IPS-NIHi11 (cell line): ENCODE results near the gene NR3C2.

Source experiments
- DNase-seq: peaks from one replicate; pipeline ENCODE4 v3.0.0; 2012; ENCODE audit warnings: mixed read lengths, low spot score

Gene NR3C2

GRCh38 chr4:148441986-148442831 lies at the start of gene NR3C2:
Gene NR3C2 (minus strand): TSS chr4:148442414.
- DNase-seq = peak; percentile 96

GRCh38 chr4:148487181-148487580 lies 45.0 kb upstream of the NR3C2 start:
- DNase-seq = no peak

- no peak for DNase-seq
Observed at GRCh38 chr4:148481636-148482035, 39.4 kb upstream of the NR3C2 start.

GRCh38 chr4:148477276-148477675 lies 35.1 kb upstream of the NR3C2 start:
- no peak for DNase-seq

- no peak for DNase-seq
Observed at GRCh38 chr4:148469938-148470337, 27.7 kb upstream of the NR3C2 start.

DNA sequence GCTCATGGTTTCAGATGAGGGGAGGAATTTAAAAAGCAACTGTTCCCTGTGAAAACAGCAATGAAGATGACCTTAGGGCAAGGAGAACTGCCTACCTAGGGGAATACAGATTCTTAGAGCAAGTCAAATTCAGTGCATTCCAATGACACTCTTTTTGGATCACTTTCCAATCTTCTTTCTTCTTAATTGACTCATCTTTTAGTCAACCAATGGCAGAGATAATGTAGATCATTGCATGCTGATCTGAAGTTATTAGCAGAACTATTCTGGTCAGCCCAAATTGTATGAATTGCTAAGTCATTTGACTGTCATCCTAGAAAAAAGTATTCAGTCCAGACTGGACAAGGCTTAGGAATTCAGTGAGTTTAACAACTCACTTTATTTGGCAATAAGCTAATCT lies 12.6 kb upstream of the NR3C2 start:
- no peak for DNase-seq

DNA sequence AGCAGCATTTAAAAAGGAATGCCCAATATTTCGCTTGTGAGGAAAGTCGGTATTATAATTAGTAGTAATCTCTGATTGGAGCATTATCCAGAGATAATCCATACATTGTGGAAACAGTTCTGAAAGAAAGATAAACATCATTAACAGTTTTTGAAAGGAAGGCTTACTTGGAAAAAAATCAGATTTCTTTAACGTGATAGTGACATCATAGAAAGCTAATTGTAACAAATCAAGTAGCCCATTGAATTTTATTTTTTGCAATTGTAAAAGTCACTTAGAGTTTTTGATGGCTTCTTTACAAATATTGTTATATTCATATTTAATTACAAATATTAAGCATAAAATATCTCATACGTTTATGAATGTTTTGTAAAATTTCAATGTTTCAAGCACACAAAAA lies 11.6 kb upstream of the NR3C2 start:
- no peak for DNase-seq

- DNase-seq = no peak
Observed at GRCh38 chr4:148452970-148453369, 10.8 kb upstream of the NR3C2 start.

DNA sequence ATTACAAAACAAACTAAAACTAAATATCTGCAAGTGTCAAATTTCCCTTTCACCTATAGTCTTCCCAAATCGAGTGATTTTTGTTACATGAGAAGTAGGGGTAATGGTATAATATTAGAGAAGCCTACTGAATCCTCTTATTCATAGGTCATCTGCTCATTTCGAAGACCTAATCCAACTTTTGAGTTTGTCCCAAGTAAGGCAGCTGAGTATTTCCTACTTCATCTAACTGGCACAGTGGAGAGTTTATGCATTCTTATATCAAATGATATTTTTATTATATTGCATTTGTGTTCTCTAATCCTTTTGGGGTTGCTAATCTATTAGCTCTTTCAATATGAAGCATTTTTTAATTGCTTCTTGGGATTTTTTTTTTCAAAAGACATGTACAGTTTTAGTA lies 7.7 kb upstream of the NR3C2 start:
- DNase-seq = no peak

- no peak for DNase-seq
Observed at GRCh38 chr4:148448141-148448540, 5.9 kb upstream of the NR3C2 start.

GRCh38 chr4:148447681-148448080 lies 5.5 kb upstream of the NR3C2 start:
- DNase-seq = no peak

GRCh38 chr4:148445860-148446330 lies 3.7 kb upstream of the NR3C2 start:
- no peak for DNase-seq

DNA sequence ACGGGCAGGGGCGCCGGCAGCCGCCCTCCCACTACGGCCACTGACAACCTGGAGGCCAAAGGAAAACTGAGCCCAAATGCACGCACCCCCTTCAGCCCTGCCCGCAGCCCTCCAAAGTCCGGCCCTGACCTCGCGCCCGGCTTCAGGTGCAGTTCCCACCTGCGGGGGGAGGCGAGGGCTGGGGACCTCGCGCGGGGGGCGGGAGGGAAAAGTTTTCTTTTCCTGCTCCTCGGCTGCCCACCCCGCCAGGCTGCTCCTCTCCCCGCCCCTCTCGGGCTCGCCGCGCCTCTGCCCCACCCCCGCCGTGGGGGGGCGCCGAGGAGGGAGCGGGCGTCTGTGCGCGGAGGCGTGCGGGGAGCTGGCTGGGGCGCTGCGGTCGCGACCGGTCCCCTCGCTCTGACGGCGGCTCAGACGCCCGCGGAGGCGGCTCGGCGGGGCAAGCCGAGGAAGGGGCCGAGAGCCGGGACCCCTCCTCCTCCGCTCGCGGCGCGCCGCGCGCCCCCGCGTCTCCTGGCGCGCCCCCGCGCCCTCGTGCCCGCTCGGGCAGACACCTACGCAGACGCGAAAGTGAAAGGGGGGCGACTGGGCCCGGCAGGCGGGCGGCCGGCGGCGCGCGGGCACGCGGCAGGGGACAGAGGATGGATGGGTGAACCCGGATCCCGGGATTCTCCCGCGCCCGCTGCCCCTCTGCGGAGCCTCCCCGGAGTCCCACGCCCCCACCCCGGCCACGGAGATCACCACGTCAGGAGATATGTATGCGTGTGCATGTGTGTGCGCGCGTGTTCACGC lies 3.1 kb upstream of the NR3C2 start:
- DNase-seq = peak; percentile 82

DNA sequence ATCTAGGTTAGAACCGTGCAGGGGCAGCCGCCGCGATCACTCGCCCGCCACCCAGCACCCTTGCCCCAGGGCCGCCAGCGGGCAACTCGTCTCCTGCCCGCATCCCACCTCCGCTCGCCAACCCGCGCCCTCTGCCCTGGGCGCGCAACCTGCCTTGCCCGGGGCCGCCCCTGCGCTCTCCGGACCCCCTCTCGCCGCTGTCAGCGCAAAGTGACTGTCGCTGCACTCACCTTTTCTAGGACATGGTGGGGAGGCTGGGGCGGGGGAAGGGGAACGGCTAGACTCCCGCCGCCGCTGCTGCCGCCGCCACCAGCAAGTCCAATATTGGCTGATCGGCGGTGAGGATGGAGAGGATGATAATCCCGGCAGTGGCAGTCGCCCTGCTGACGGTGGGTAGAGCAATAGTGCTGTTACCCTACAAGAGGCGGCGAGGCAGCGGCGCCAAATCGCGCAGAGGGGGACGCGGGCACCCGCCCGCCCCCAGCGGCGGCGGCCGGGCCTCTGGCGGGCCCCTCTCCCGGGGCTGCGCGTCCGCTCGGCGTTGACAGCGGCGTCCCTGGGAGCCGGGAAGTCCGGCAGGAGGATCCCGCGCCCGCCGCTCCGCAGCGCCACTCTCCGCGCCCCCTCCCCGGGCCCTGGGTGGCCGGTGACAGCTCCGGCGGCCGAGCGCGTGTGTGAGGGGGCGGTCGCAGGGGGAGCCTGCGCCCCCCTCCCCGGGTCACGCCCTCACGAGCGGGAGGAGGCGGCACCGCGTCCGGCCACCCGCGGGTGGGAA lies 2.3 kb upstream of the NR3C2 start:
- DNase-seq = peak; percentile 41

DNA sequence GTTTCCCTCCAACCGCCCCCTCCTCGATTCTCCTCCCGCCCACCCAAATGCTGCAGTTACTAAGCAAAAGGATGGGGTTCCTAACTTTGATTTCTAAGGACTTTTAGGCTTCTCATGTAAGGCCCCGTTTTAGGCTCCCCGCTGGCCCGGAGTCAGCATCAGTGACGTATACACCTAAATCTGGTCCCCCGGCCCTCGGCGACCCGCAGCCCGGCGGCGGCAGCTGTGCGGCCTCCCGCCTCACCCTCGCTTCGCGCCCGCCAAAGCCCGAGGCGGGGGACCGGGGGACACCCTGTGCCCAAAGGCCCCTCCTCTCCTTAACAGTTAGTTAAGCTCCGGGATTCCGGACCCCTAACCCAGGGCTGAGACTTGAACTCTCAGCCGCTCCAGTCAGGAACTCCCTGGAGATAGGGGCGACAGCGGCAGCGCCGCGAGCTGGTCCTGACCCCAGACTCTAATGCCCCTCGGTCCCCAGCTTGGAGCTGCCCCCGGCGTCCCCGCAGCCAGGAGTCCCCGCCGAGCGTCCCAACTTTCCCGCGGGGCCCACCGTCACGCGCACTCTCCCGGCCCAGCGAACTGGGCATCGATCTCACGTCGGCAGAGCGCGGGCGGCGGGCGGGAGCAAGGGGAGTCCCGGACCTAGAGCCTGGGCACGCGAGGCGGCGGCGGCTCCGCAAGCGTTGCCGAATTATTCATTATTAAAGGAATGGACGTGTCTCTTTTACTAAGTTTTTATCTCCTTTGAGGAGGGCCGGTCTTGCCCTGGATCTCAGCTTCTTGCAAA lies 1.5 kb upstream of the NR3C2 start:
- DNase-seq = no peak

GRCh38 chr4:148442832-148443511 lies 758 bp upstream of the NR3C2 start:
- DNase-seq = peak; percentile 21

GRCh38 chr4:148441624-148441985 lies 609 bp downstream of the NR3C2 start:
- no peak for DNase-seq

GRCh38 chr4:148438047-148438446 lies 4.2 kb downstream of the NR3C2 start:
- no peak for DNase-seq

DNA sequence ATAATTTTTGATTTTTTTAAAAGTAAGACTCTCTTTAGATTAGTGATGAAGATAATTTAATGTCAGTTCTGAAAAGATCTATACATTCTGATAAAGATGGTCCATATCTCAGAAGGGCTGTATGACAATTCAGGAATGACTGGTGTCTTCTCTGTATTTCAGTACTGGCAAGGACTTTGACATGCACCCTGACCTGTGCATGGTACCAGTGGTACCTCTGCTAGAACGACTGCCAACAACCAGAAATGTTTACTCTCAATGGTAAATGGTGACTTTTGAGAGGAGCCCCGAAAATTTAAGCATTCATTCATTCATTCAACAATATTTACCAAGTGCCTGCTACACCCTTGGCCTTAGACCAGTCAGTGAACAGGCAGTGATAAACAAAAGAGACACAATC lies 4.8 kb downstream of the NR3C2 start:
- no peak for DNase-seq

- DNase-seq = no peak
Observed at GRCh38 chr4:148436512-148436911, 5.7 kb downstream of the NR3C2 start.
